Panc1 (cell line): Measurements from ENCODE around the gene POLR1E. TPM values are rescaled to one million over a fixed set of nuclear protein-coding genes. Genes with fewer than 3 reads are reported as not detected.

Source experiments
- ATAC-seq: fragments of 200-7000 bp; cut with Tn5 transposase; 2 replicates; pipeline ENCODE4 v1.9.1; 2020; ENCODE audit warnings: mild to moderate bottlenecking, moderate library complexity
- BruUV-seq: library from RNA; stranded (reverse); fragments of 400-500 nt; replicated peaks from 2 replicates; lab custom pipeline; 2021; lab: Mats Ljungman, UMichigan
- CTCF ChIA-PET: fragments of 300-600 bp; sonication (Branson Sonifier 250); formaldehyde crosslinking; loops from one replicate; lab custom pipeline; 2022; ENCODE audit warnings: antibody characterized with exemption; lab: Charles Lee
- POLR2A ChIA-PET: fragments of 300-600 bp; sonication (Branson Sonifier 250); formaldehyde crosslinking; loops from one replicate; lab custom pipeline; 2022; ENCODE audit warnings: antibody characterized with exemption; lab: Charles Lee
- DNase-seq: peaks from one replicate; pipeline ENCODE4 v3.0.0-alpha.2; 2010; ENCODE audit warnings: low read depth, low spot score
- H3K27ac ChIP-seq: 2 replicates; pipeline ENCODE4 v1.5.1; 2011; ENCODE audit warnings: mild to moderate bottlenecking, low read length, inconsistent platforms
- H3K27me3 ChIP-seq: fragments of 200-500 bp; sonication (Bioruptor generic); 2 replicates; pipeline ENCODE4 v1.6.0; 2014; ENCODE audit warnings: low read length, inconsistent platforms; ENCODE audit not compliant: control insufficient read depth, insufficient read depth
- H3K36me3 ChIP-seq: fragments of 200-500 bp; sonication (Bioruptor generic); 2 replicates; pipeline ENCODE4 v1.5.1; 2014; ENCODE audit warnings: inconsistent platforms, mild to moderate bottlenecking, low read length, moderate library complexity; ENCODE audit not compliant: control insufficient read depth, insufficient read depth
- H3K4me1 ChIP-seq: 2 replicates; pipeline ENCODE4 v1.5.1; 2011; ENCODE audit warnings: inconsistent platforms, mild to moderate bottlenecking, low read length, moderate library complexity; ENCODE audit not compliant: control insufficient read depth, insufficient read depth
- H3K4me3 ChIP-seq, 2 experiments: 2 replicates each; pipeline ENCODE4 v1.5.1; 2011 to 2012; ENCODE audit warnings: low read depth in 2 of 2, low read length in 2 of 2, mild to moderate bottlenecking in 2 of 2, inconsistent platforms in 1 of 2, moderate library complexity in 1 of 2
- H3K9me3 ChIP-seq: fragments of 200-500 bp; sonication (Bioruptor generic); 2 replicates; pipeline ENCODE4 v1.5.1; 2014; ENCODE audit warnings: low read depth, mild to moderate bottlenecking, inconsistent platforms, low read length, moderate library complexity; ENCODE audit not compliant: control insufficient read depth, insufficient read depth
- POLR2AphosphoS5 ChIP-seq: IDR thresholded peaks from 2 replicates; pipeline ENCODE4 v1.6.1; 2012; ENCODE audit warnings: mild to moderate bottlenecking, low read depth, low read length, moderate library complexity
- SIN3A ChIP-seq: IDR thresholded peaks from 2 replicates; pipeline ENCODE4 v1.6.1; 2012; ENCODE audit warnings: low read depth, mild to moderate bottlenecking, low read length, moderate library complexity, borderline replicate concordance; ENCODE audit not compliant: insufficient read depth
- TCF7L2 ChIP-seq: IDR thresholded peaks from 2 replicates; pipeline ENCODE4 v1.6.1; 2011; ENCODE audit warnings: mild to moderate bottlenecking, low read depth, low read length, inconsistent platforms
- in situ Hi-C: cut with HindIII; loops from 2 replicates; pipeline ENCODE4 v1.10.0; 2016; ENCODE audit warnings: low sequenced_read_pairs, low pct_unique_long_range_greater_than_20kb
- intact Hi-C: fragments of 100-400 bp; cut with micrococcal nuclease; formaldehyde crosslinking; loops from one replicate; pipeline ENCODE4 v1.10.0; 2022; ENCODE audit not compliant: unreplicated experiment
- total RNA-seq: library from RNA; stranded (reverse); gene quantifications from one replicate; pipeline ENCODE4 v1.2.1, GENCODE V29; 2021; ENCODE audit not compliant: unreplicated experiment
- TF ChIP-seq, protein P1 (sequence below), 2 experiments: IDR thresholded peaks; 2 replicates each; pipeline ENCODE4 v1.6.1; 2011 to 2012; ENCODE audit warnings: low read depth in 2 of 2, control low read depth in 1 of 2, low read length in 1 of 2, mild to moderate bottlenecking in 1 of 2, moderate library complexity in 1 of 2; ENCODE audit not compliant: insufficient read depth in 1 of 2
- TF ChIP-seq, protein P2 (sequence below): fragments of 450-650 bp; IDR thresholded peaks from 2 replicates; pipeline ENCODE4 v1.5.1; 2017; ENCODE audit warnings: mild to moderate bottlenecking

The POLR1E gene
- total RNA-seq, 1 experiment from 2014 or later, result 93.8 TPM

DNA sequence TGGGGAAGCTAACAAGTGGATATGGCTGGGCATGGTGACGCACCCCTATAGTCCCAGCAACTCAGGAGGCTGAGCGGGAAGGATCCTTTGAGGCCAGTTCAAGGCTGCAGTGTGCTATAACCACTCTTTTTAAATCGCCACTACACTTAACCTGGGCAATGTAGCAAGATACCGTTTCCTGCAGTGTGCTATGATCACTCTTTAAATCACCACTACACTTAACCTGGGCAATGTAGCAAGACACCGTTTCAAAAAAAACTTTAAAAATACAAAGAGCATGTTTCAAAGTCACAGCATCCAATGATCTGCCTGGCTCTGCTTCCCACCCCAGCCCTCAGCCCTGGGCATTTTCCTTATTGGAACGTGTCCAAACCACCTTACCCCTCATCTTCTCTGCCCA lies 48.7 kb upstream of the POLR1E start:
- intact Hi-C loops, result no loop called here
- H3K36me3 ChIP-seq, result peaks cover 42% of the 10 kb centered on the region
- H3K27ac ChIP-seq, result no peak overlapping the region
- no TSS peak for BruUV-seq
- H3K9me3 ChIP-seq, result no peaks in the 10 kb centered on the region
- H3K4me1 ChIP-seq, result peaks cover 16% of the 10 kb centered on the region
- CTCF ChIA-PET, result no interaction called here
- no peak for TF ChIP-seq POLR2AphosphoS5
- DNase-seq, result no peak
- no peaks in the 10 kb centered on the region for H3K27me3 ChIP-seq
- ATAC-seq, result no peak
- in situ Hi-C loops, result no loop called here
- no peak overlapping the region for H3K4me3 ChIP-seq
- POLR2A ChIA-PET, result no interaction called here

DNA sequence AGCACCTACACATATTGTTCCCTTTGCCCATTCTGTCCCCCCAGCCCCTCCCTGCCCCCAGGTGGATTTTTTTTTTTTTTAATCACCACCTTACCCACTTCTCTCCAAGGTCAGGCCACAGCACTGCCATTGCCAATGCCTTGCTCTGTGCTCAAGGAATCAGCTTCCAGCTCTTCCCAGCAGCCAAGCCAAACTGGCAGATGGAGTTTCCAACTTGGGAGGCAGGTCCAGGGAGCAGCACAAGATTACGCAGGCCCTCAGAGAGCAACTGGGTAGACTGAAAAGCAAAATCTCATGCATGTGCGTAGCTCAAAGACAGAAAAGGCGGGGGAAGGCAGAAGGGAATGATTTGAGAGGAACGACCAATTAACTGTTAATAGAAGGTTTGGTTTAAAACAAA lies 48.1 kb upstream of the POLR1E start:
- Histone ChIP-seq H3K27ac (no peak overlapping the region), H3K4me1 (peaks cover 16% of the 10 kb centered on the region), H3K36me3 (peaks cover 45% of the 10 kb centered on the region), H3K4me3 (no peak overlapping the region), H3K27me3 (no peaks in the 10 kb centered on the region), H3K9me3 (no peaks in the 10 kb centered on the region)
- BruUV-seq, result no TSS peak
- DNase-seq (no peak), ATAC-seq (no peak)
- CTCF ChIA-PET, result no interaction called here
- in situ Hi-C loops (no loop called here), intact Hi-C loops (no loop called here)
- POLR2A ChIA-PET, result no interaction called here
- TF ChIP-seq POLR2AphosphoS5, result no peak
- no peak for TF ChIP-seq SIN3A
- no peak for TF ChIP-seq TCF7L2
- TF ChIP-seq, protein P1, sequence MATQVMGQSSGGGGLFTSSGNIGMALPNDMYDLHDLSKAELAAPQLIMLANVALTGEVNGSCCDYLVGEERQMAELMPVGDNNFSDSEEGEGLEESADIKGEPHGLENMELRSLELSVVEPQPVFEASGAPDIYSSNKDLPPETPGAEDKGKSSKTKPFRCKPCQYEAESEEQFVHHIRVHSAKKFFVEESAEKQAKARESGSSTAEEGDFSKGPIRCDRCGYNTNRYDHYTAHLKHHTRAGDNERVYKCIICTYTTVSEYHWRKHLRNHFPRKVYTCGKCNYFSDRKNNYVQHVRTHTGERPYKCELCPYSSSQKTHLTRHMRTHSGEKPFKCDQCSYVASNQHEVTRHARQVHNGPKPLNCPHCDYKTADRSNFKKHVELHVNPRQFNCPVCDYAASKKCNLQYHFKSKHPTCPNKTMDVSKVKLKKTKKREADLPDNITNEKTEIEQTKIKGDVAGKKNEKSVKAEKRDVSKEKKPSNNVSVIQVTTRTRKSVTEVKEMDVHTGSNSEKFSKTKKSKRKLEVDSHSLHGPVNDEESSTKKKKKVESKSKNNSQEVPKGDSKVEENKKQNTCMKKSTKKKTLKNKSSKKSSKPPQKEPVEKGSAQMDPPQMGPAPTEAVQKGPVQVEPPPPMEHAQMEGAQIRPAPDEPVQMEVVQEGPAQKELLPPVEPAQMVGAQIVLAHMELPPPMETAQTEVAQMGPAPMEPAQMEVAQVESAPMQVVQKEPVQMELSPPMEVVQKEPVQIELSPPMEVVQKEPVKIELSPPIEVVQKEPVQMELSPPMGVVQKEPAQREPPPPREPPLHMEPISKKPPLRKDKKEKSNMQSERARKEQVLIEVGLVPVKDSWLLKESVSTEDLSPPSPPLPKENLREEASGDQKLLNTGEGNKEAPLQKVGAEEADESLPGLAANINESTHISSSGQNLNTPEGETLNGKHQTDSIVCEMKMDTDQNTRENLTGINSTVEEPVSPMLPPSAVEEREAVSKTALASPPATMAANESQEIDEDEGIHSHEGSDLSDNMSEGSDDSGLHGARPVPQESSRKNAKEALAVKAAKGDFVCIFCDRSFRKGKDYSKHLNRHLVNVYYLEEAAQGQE (IDR thresholded peaks at IDR 0.05; ENCODE audit: insufficient read depth in 1 of 2, low read depth in 2 of 2, low read length in 1 of 2), result no peak
- TF ChIP-seq, protein P2, sequence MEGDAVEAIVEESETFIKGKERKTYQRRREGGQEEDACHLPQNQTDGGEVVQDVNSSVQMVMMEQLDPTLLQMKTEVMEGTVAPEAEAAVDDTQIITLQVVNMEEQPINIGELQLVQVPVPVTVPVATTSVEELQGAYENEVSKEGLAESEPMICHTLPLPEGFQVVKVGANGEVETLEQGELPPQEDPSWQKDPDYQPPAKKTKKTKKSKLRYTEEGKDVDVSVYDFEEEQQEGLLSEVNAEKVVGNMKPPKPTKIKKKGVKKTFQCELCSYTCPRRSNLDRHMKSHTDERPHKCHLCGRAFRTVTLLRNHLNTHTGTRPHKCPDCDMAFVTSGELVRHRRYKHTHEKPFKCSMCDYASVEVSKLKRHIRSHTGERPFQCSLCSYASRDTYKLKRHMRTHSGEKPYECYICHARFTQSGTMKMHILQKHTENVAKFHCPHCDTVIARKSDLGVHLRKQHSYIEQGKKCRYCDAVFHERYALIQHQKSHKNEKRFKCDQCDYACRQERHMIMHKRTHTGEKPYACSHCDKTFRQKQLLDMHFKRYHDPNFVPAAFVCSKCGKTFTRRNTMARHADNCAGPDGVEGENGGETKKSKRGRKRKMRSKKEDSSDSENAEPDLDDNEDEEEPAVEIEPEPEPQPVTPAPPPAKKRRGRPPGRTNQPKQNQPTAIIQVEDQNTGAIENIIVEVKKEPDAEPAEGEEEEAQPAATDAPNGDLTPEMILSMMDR, result no peak

DNA sequence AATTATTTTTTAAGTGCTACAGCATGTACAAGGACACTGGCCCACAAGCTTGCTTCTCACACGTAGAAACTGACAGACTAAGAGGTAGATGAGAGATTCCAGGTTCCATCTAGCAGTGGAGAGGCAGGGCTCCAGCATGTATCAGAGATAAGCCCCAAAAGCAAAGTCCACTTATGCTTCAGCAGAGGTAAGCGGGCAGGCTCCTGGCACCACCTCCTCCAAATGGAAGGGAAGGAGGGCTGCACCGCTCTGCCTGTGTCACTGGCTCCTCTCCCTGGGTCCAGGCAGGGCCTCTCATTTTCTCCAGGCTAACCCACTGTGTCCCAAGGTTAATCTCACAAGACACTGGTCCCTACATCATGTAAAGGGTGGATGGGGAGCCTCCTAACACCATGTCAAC lies 47.4 kb upstream of the POLR1E start:
- Histone ChIP-seq H3K27ac (no peak overlapping the region), H3K36me3 (peaks cover 45% of the 10 kb centered on the region), H3K27me3 (no peaks in the 10 kb centered on the region), H3K4me1 (peaks cover 17% of the 10 kb centered on the region), H3K9me3 (no peaks in the 10 kb centered on the region), H3K4me3 (no peak overlapping the region)
- CTCF ChIA-PET, result no interaction called here
- TF ChIP-seq, protein P1 (IDR thresholded peaks at IDR 0.05; ENCODE audit: insufficient read depth in 1 of 2, low read depth in 2 of 2, low read length in 1 of 2), result no peak
- TF ChIP-seq POLR2AphosphoS5 (no peak), SIN3A (no peak), TCF7L2 (no peak)
- TF ChIP-seq, protein P2, result no peak
- no TSS peak for BruUV-seq
- in situ Hi-C loops, result no loop called here
- POLR2A ChIA-PET, result no interaction called here
- DNase-seq, result no peak
- intact Hi-C loops, result no loop called here
- no peak for ATAC-seq
